Measurements from ENCODE around the gene TBL3.

DNA sequence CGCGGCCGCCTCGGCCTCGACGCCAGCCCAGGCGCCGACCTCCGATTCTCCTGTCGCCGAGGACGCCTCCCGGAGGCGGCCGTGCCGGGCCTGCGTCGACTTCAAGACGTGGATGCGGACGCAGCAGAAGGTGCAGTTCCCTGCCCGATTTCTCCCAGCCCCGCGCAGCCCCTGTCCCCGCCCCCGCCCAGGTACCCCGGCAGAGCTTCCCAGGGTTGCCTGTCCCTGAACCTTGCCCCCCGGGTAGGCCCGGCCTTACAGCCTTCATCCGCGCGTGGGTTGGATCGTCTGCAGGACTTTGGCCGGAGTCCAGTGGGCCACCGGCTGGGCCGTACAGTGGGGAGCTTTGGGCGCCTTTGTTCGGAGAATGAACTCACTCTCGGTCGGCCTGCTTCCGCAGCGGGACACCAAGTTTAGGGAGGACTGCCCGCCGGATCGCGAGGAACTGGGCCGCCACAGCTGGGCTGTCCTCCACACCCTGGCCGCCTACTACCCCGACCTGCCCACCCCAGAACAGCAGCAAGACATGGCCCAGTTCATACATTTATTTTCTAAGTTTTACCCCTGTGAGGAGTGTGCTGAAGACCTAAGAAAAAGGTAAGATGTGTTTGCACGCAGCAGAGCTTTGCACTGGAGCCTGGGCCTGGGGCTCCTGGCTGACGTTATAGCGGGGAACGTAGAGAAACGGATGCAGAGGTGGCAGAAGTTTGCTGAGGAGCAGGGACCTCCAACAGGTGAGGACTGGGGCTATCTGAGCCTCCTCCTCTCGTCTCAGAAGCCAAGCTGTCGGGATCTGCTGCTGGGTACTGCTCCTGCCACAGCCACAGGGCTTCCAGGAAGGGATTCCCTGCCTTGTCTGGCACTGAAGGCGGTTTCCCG lies 12.7 kb downstream of the TBL3 start:
- TF ChIP-seq, protein P1, sequence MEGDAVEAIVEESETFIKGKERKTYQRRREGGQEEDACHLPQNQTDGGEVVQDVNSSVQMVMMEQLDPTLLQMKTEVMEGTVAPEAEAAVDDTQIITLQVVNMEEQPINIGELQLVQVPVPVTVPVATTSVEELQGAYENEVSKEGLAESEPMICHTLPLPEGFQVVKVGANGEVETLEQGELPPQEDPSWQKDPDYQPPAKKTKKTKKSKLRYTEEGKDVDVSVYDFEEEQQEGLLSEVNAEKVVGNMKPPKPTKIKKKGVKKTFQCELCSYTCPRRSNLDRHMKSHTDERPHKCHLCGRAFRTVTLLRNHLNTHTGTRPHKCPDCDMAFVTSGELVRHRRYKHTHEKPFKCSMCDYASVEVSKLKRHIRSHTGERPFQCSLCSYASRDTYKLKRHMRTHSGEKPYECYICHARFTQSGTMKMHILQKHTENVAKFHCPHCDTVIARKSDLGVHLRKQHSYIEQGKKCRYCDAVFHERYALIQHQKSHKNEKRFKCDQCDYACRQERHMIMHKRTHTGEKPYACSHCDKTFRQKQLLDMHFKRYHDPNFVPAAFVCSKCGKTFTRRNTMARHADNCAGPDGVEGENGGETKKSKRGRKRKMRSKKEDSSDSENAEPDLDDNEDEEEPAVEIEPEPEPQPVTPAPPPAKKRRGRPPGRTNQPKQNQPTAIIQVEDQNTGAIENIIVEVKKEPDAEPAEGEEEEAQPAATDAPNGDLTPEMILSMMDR (IDR thresholded peaks at IDR 0.05): no peak
- TF ChIP-seq MAZ (IDR thresholded peaks at IDR 0.05; ENCODE audit: borderline replicate concordance, low read depth, low read length) (no peak), KDM1A (IDR thresholded peaks at IDR 0.05; ENCODE audit: low read depth) (no peak)
